Activated T-helper 1 cell treated with anti-CD3 and anti-CD28 coated beads, Interleukin-12 subunit alpha, Interleukin-12 subunit beta, Interleukin-2, Interleukin-4 antibody, amounts not matched to agents 30 ng/mL and 10 ng/mL and 1 ng/mL, durations not matched to agents 14 hours and 24 hours and 36 hours (primary cell): ENCODE data around the gene GNB4. TPM values are rescaled to one million over a fixed set of nuclear protein-coding genes. Genes with fewer than 3 reads are reported as not detected.

ENCODE experiments used
- total RNA-seq: library from RNA; stranded (reverse); gene quantifications from 2 replicates; pipeline ENCODE4 v1.2.3, GENCODE V29; 2022

The GNB4 gene
- total RNA-seq, 1 donor from 2014 or later = 13.9 TPM

Other genes with a start within 250 kb of the GNB4 start
- 0.10 and 0.47 TPM in 2 replicates for gene KCNMB3, start 200.4 kb downstream of the GNB4 start, total RNA-seq
- 36.2 and 37.0 TPM in 2 replicates for gene ZNF639, start 128.4 kb downstream of the GNB4 start, total RNA-seq
- 29.5 and 37.7 TPM in 2 replicates for gene MFN1, start 103.8 kb downstream of the GNB4 start, total RNA-seq
- 113 and 117 TPM in 2 replicates for gene ACTL6A, start 111.5 kb upstream of the GNB4 start, total RNA-seq
- 65.1 and 65.5 TPM in 2 replicates for gene MRPL47, start 153.2 kb upstream of the GNB4 start, total RNA-seq
- gene NDUFB5, start 153.3 kb upstream of the GNB4 start, total RNA-seq = 81.5 and 86.1 TPM in 2 replicates
- gene USP13, start 201.6 kb upstream of the GNB4 start, total RNA-seq = 11.1 and 11.3 TPM in 2 replicates